Measurements from ENCODE around the gene ERBB4. TPM values are rescaled to one million over a fixed set of nuclear protein-coding genes. Genes with fewer than 3 reads are reported as not detected.

ERBB4 gene
- total RNA-seq, 1 donor from 2014 or later, result 22.6 TPM

DNA sequence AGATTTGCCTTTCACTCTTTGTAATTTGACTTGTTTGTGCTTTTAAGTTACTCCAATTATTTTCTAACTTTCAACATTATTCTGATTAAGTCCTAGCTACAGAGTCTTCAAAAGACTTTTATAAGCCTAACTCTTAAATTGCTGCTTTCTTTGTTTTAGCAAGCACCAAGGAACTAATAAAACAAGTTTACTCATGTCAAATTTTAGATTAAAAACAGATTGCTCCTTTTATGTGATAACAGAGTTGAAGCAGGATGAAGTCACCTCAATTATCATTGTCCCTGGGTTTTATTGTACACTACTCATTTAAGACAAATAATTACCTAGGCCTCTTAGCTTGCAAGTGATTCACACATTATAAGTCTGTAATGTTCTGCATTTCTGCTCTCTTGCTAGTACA is 678.4 kb downstream of the ERBB4 start:
- TF ChIP-seq, protein P1, sequence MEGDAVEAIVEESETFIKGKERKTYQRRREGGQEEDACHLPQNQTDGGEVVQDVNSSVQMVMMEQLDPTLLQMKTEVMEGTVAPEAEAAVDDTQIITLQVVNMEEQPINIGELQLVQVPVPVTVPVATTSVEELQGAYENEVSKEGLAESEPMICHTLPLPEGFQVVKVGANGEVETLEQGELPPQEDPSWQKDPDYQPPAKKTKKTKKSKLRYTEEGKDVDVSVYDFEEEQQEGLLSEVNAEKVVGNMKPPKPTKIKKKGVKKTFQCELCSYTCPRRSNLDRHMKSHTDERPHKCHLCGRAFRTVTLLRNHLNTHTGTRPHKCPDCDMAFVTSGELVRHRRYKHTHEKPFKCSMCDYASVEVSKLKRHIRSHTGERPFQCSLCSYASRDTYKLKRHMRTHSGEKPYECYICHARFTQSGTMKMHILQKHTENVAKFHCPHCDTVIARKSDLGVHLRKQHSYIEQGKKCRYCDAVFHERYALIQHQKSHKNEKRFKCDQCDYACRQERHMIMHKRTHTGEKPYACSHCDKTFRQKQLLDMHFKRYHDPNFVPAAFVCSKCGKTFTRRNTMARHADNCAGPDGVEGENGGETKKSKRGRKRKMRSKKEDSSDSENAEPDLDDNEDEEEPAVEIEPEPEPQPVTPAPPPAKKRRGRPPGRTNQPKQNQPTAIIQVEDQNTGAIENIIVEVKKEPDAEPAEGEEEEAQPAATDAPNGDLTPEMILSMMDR (IDR thresholded peaks at IDR 0.05), result no peak
- Histone ChIP-seq H3K4me1 (no peaks in the 10 kb centered on the region), H3K9me3 (no peaks in the 10 kb centered on the region), H3K4me3 (no peak overlapping the region), H3K27ac (no peak overlapping the region), H3K36me3 (no peaks in the 10 kb centered on the region), H3K27me3 (no peaks in the 10 kb centered on the region)
- intact Hi-C loops (cut with DNase I), result no loop called here
- no peak for DNase-seq
- no peak for ATAC-seq

GRCh38 chr2:211854832-211855231 is 683.8 kb downstream of the ERBB4 start:
- H3K4me3 ChIP-seq, result no peak overlapping the region
- H3K4me1 ChIP-seq, result no peaks in the 10 kb centered on the region
- H3K9me3 ChIP-seq, result no peaks in the 10 kb centered on the region
- ATAC-seq, result no peak
- no peak for DNase-seq
- TF ChIP-seq, protein P1 (IDR thresholded peaks at IDR 0.05), result no peak
- no peaks in the 10 kb centered on the region for H3K27me3 ChIP-seq
- H3K27ac ChIP-seq, result no peak overlapping the region
- intact Hi-C loops (cut with DNase I), result no loop called here
- H3K36me3 ChIP-seq, result no peaks in the 10 kb centered on the region

DNA sequence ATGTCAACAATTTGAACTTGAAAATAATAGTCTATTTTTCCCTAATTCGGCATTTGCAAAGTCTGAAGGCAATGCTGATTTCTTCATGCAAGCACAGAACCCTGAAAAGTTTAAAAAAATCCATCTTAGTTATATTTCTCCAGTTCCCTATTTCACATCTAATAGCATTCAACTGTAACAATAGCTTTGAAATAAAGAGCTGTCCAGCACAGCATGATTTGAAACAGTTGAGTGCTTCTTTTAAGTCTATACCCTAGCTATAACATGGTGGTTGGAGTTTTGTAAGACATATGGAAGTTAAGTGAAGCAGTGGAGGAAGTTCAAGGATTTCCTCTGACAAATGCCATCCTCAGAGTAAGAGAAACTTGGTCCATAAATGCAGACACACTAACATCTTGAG is 691.9 kb downstream of the ERBB4 start:
- Histone ChIP-seq H3K36me3 (no peaks in the 10 kb centered on the region), H3K27me3 (no peaks in the 10 kb centered on the region), H3K27ac (no peak overlapping the region), H3K9me3 (no peaks in the 10 kb centered on the region), H3K4me1 (no peaks in the 10 kb centered on the region), H3K4me3 (no peak overlapping the region)
- DNase-seq (no peak), ATAC-seq (no peak)
- TF ChIP-seq, protein P1 (IDR thresholded peaks at IDR 0.05), result no peak
- intact Hi-C loops (cut with DNase I), result no loop called here

GRCh38 chr2:211846036-211846400 is 692.6 kb downstream of the ERBB4 start:
- TF ChIP-seq, protein P1 (IDR thresholded peaks at IDR 0.05), result no peak
- ATAC-seq, result no peak
- intact Hi-C loops (cut with DNase I), result no loop called here
- Histone ChIP-seq H3K4me3 (no peak overlapping the region), H3K27me3 (no peaks in the 10 kb centered on the region), H3K27ac (no peak overlapping the region), H3K4me1 (no peaks in the 10 kb centered on the region), H3K9me3 (no peaks in the 10 kb centered on the region), H3K36me3 (no peaks in the 10 kb centered on the region)
- DNase-seq, result no peak

- Histone ChIP-seq H3K36me3 (no peaks in the 10 kb centered on the region), H3K9me3 (no peaks in the 10 kb centered on the region), H3K27me3 (no peaks in the 10 kb centered on the region), H3K4me3 (no peak overlapping the region), H3K4me1 (no peaks in the 10 kb centered on the region), H3K27ac (no peak overlapping the region)
- ATAC-seq, result no peak
- intact Hi-C loops (cut with DNase I), result no loop called here
- DNase-seq, result no peak
- TF ChIP-seq, protein P1 (IDR thresholded peaks at IDR 0.05), result no peak
Observed at GRCh38 chr2:211845338-211846035, 693.1 kb downstream of the ERBB4 start.

DNA sequence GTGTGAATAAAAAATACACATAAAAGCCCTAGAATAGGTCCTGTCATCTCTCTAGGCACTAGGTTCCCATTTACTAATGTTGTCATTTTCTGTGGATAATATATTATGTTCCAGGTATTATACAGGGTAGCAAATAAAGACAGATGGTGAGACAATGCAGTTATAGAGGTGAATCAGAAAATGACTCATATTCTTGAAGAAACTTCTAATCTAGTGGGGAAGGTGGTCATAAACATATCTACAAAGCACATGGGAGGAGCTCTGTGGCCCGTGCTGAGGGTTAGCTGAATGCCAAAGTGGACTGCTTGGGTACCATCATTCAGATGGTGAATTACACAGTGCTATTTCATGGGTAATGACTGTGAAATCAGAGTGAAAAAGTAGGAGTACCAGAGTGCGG is 700.9 kb downstream of the ERBB4 start:
- TF ChIP-seq, protein P1 (IDR thresholded peaks at IDR 0.05), result no peak
- Histone ChIP-seq H3K27me3 (no peaks in the 10 kb centered on the region), H3K9me3 (no peaks in the 10 kb centered on the region), H3K4me1 (no peaks in the 10 kb centered on the region), H3K36me3 (no peaks in the 10 kb centered on the region), H3K27ac (no peak overlapping the region), H3K4me3 (no peak overlapping the region)
- DNase-seq (no peak), ATAC-seq (no peak)
- intact Hi-C loops (cut with DNase I), result no loop called here

All from upper lobe of right lung (tissue), 1 donor.